Tibial nerve (tissue), 4 donors: ENCODE data around the gene MAPKAPK2. TPM values are rescaled to one million over a fixed set of nuclear protein-coding genes. Genes with fewer than 3 reads are reported as not detected.

Experiments used
- DNase-seq, 2 donors: peaks; one replicate each; pipeline ENCODE4 v3.0.0-alpha.2; 2019; ENCODE audit warnings: low spot score in 2 of 2
- H3K27ac ChIP-seq, 4 donors: fragments of 200-600 bp; sonication (generic) in 3 of 4; one replicate each; pipeline ENCODE4 v1.5.1; 2017 to 2019; ENCODE audit warnings: mild to moderate bottlenecking in 1 of 4
- H3K27me3 ChIP-seq, 2 donors: fragments of 200-600 bp; sonication (generic) in 1 of 2; one replicate each; pipeline versions ENCODE4 v1.5.1 to v1.6.0; 2017 to 2019
- H3K36me3 ChIP-seq, 3 donors: fragments of 200-600 bp; sonication (generic); one replicate each; pipeline ENCODE4 v1.5.1; 2018 to 2019
- H3K4me1 ChIP-seq, 4 donors: fragments of 200-600 bp; sonication (generic) in 3 of 4; one replicate each; pipeline ENCODE4 v1.5.1; 2017 to 2019
- H3K4me3 ChIP-seq, 4 donors: fragments of 200-600 bp; sonication (generic) in 3 of 4; one replicate each; pipeline ENCODE4 v1.5.1; 2017 to 2019; ENCODE audit warnings: mild to moderate bottlenecking in 1 of 4, moderate library complexity in 1 of 4
- H3K9me3 ChIP-seq, 4 donors: fragments of 200-600 bp; sonication (generic) in 3 of 4; one replicate each; pipeline ENCODE4 v1.5.1; 2017 to 2019
- CTCF ChIP-seq, 5 experiments: fragments of 200-600 bp in 3 of 5; fragments of 450-650 bp in 2 of 5; sonication (generic) in 3 of 5; IDR thresholded peaks; one replicate each; pipeline ENCODE4 v1.5.1; 2016 to 2019; ENCODE audit warnings: antibody characterized with exemption in 5 of 5, mild to moderate bottlenecking in 3 of 5, moderate library complexity in 2 of 5
- EP300 ChIP-seq, 2 donors: sonication (generic); formaldehyde crosslinking; IDR thresholded peaks; one replicate each; pipeline ENCODE4 v1.6.1; 2017; ENCODE audit warnings: antibody characterized with exemption in 2 of 2, mild to moderate bottlenecking in 1 of 2
- POLR2A ChIP-seq, 2 donors: fragments of 450-650 bp; IDR thresholded peaks; one replicate each; pipeline ENCODE4 v1.6.1; 2017; ENCODE audit warnings: antibody characterized with exemption in 2 of 2, mild to moderate bottlenecking in 2 of 2, moderate library complexity in 2 of 2
- WGBS, 2 donors: methylation state at CpG; one replicate each; pipeline ENCODE4 v1.1.5; 2018; 5-methylcytosine and 5-hydroxymethylcytosine counted together
- total RNA-seq, 4 donors: library from RNA; depleted of rRNA; stranded (reverse); fragments of >200 nt; gene quantifications; one replicate each; pipeline ENCODE4 v1.1.0, GENCODE V29; 2016

Gene MAPKAPK2
- total RNA-seq, 4 donors from 2014 or later: 30.6 to 49.5 (median 38.2) TPM

GRCh38 chr1:206662396-206663092, 22.2 kb upstream of the MAPKAPK2 start:
- TF ChIP-seq POLR2A (IDR thresholded peaks at IDR 0.05) (no peak), EP300 (IDR thresholded peaks at IDR 0.05) (no peak), CTCF (IDR thresholded peaks at IDR 0.05) (no peak)
- no peaks in the 10 kb centered on the region for H3K36me3 ChIP-seq
- WGBS, 2 donors: 81 to 82% methylated on average over 3 of the region's 3 CpGs
- no peak overlapping the region for H3K4me3 ChIP-seq
- H3K27me3 ChIP-seq: peaks cover 0 to 43% of the 10 kb centered on the region in 2 donors
- no peaks in the 10 kb centered on the region for H3K9me3 ChIP-seq
- DNase-seq: no peak
- H3K27ac ChIP-seq: no peak overlapping the region
- H3K4me1 ChIP-seq: peaks cover 0 to 17% (median 8%) of the 10 kb centered on the region in 4 donors

- Histone ChIP-seq H3K4me1 (peaks cover 0 to 16% (median 8%) of the 10 kb centered on the region in 4 donors), H3K36me3 (no peaks in the 10 kb centered on the region), H3K9me3 (no peaks in the 10 kb centered on the region), H3K27me3 (peaks cover 0 to 38% of the 10 kb centered on the region in 2 donors), H3K27ac (no peak overlapping the region), H3K4me3 (no peak overlapping the region)
- TF ChIP-seq CTCF (IDR thresholded peaks at IDR 0.05): no peak
- no peak for TF ChIP-seq POLR2A (IDR thresholded peaks at IDR 0.05)
- no peak for TF ChIP-seq EP300 (IDR thresholded peaks at IDR 0.05)
- 52 to 54% methylated on average over 5 of the region's 5 CpGs for WGBS, 2 donors
- no peak for DNase-seq
These were observed 21.3 kb upstream of the MAPKAPK2 start for GRCh38 chr1:206663362-206663761.

GRCh38 chr1:206663832-206664652, 20.7 kb upstream of the MAPKAPK2 start:
- peak in 1 of 2 donors; percentile 81 for DNase-seq
- TF ChIP-seq POLR2A (IDR thresholded peaks at IDR 0.05) (no peak), CTCF (IDR thresholded peaks at IDR 0.05) (peak; percentile 76 to 92 (median 86))
- no peak overlapping the region for H3K4me3 ChIP-seq
- no peaks in the 10 kb centered on the region for H3K36me3 ChIP-seq
- H3K9me3 ChIP-seq: no peaks in the 10 kb centered on the region
- H3K27ac ChIP-seq: no peak overlapping the region
- WGBS, 2 donors: 9% methylated on average over 15 to 20 of the region's 20 CpGs
- peaks cover 0 to 14% (median 8%) of the 10 kb centered on the region in 4 donors for H3K4me1 ChIP-seq
- H3K27me3 ChIP-seq: peaks cover 0 to 31% of the 10 kb centered on the region in 2 donors

GRCh38 chr1:206664740-206665139, 20.0 kb upstream of the MAPKAPK2 start:
- TF ChIP-seq POLR2A (IDR thresholded peaks at IDR 0.05) (no peak), CTCF (IDR thresholded peaks at IDR 0.05) (no peak), EP300 (IDR thresholded peaks at IDR 0.05) (no peak)
- 57 to 62% methylated on average over 6 of the region's 6 CpGs for WGBS, 2 donors

More at GRCh38 chr1:206664740-206665139, 20.0 kb upstream of the MAPKAPK2 start:
- H3K27me3 ChIP-seq: peaks cover 0 to 29% of the 10 kb centered on the region in 2 donors
- peaks cover 0 to 14% (median 8%) of the 10 kb centered on the region in 4 donors for H3K4me1 ChIP-seq
- DNase-seq: no peak
- no peaks in the 10 kb centered on the region for H3K9me3 ChIP-seq
- H3K4me3 ChIP-seq: no peak overlapping the region
- no peaks in the 10 kb centered on the region for H3K36me3 ChIP-seq
- H3K27ac ChIP-seq: no peak overlapping the region
